Measurements from ENCODE around the gene IL7R.

The IL7R gene

GRCh38 chr5:35856765-35857351, at the start of gene IL7R:
Gene IL7R (plus strand): TSS chr5:35856891. CDS start chr5:35856978, 87 bp downstream.
- no peak for FAIRE-seq

GRCh38 chr5:35810601-35811000, 46.1 kb upstream of the IL7R start:
- FAIRE-seq, result no peak

GRCh38 chr5:35811108-35811741, 45.5 kb upstream of the IL7R start:
- no peak for FAIRE-seq

- FAIRE-seq, result no peak
Observed at GRCh38 chr5:35813521-35813920, 43.2 kb upstream of the IL7R start.

GRCh38 chr5:35815089-35815936, 41.4 kb upstream of the IL7R start:
- no peak for FAIRE-seq

- no peak for FAIRE-seq
Observed at GRCh38 chr5:35816881-35817521, 39.7 kb upstream of the IL7R start.

GRCh38 chr5:35819026-35819425, 37.7 kb upstream of the IL7R start:
- FAIRE-seq, result no peak

GRCh38 chr5:35819668-35820067, 37.0 kb upstream of the IL7R start:
- no peak for FAIRE-seq

GRCh38 chr5:35820735-35821134, 36.0 kb upstream of the IL7R start:
- FAIRE-seq, result no peak

- no peak for FAIRE-seq
Observed at GRCh38 chr5:35821513-35821912, 35.2 kb upstream of the IL7R start.

- no peak for FAIRE-seq
Observed at GRCh38 chr5:35822511-35822910, 34.2 kb upstream of the IL7R start.

- FAIRE-seq, result no peak
Observed at GRCh38 chr5:35823347-35824098, 33.2 kb upstream of the IL7R start.

GRCh38 chr5:35826056-35826455, 30.6 kb upstream of the IL7R start:
- no peak for FAIRE-seq

GRCh38 chr5:35826554-35826953, 30.1 kb upstream of the IL7R start:
- no peak for FAIRE-seq

GRCh38 chr5:35828082-35828598, 28.6 kb upstream of the IL7R start:
- FAIRE-seq, result no peak

- FAIRE-seq, result no peak
Observed at GRCh38 chr5:35830587-35830986, 26.1 kb upstream of the IL7R start.

- FAIRE-seq, result no peak
Observed at GRCh38 chr5:35832762-35833161, 23.9 kb upstream of the IL7R start.

GRCh38 chr5:35833224-35833623, 23.5 kb upstream of the IL7R start:
- FAIRE-seq, result no peak

- no peak for FAIRE-seq
Observed at GRCh38 chr5:35835796-35836742, 20.6 kb upstream of the IL7R start.

- no peak for FAIRE-seq
Observed at GRCh38 chr5:35838370-35839042, 18.2 kb upstream of the IL7R start.

- FAIRE-seq, result no peak
Observed at GRCh38 chr5:35842856-35843255, 13.8 kb upstream of the IL7R start.
